H1 (cell line): ENCODE measurements around the gene MCC.

ENCODE experiments used
- CTCF ChIP-seq, 3 experiments: IDR thresholded peaks; 1 replicate in 2 of 3; 2 replicates in 1 of 3; pipeline versions ENCODE4 v1.5.1 to v1.6.1; 2011; ENCODE audit warnings: low read length in 3 of 3, mild to moderate bottlenecking in 3 of 3, inconsistent platforms in 2 of 3, low read depth in 1 of 3, moderate library complexity in 1 of 3; ENCODE audit not compliant: insufficient read depth in 1 of 3; ENCODE audit errors: control extremely low read depth in 1 of 3
- MAFK ChIP-seq: IDR thresholded peaks from 2 replicates; pipeline ENCODE4 v1.6.1; 2012; ENCODE audit warnings: low read depth, mild to moderate bottlenecking, improper control_type of control experiment, low read length

- TF ChIP-seq CTCF (IDR thresholded peaks at IDR 0.05; ENCODE audit: control extremely low read depth in 1 of 3, insufficient read depth in 1 of 3, low read depth in 1 of 3, low read length in 3 of 3) (no peak), MAFK (no peak)
These were observed 116.5 kb downstream of the MCC start for GRCh38 chr5:113371721-113372196.
